ENCODE data around the gene MND1.
"Not testable (repeated sequence)": the region's sequence is repeated elsewhere in the genome, so short reads cannot be mapped to it uniquely, and the experiment has no call there.

MND1 gene

DNA sequence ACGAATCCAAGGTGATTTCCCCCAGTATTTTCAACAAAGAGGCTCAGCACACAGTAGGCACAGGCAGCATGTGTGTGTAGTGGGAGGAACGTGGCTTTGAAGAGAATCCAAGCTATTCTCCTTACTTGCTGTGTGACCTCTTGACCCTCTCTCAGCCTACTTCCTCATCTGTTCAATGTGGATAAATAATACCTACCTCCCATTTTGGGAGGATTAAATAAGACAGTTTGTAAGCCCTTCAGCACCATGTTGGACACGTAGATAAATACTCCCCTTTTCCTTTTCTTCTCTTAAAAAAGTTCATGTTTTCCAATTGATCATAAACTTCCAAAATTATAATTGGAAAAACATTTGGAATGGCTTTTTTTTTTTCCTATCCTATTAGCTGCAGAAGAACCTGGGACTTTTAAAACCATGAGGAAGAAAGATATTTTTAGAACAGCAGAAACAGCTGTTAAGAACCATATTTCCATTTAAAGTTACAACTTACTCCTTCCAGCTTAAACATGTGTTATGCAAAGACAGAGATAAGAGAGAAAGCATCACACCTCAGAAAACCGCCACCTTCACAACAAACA is 65.5 kb downstream of the MND1 start:
- no peak for TF ChIP-seq RARB (CRISPR knock-in tag; IDR thresholded peaks at IDR 0.05)
- no peak for TF ChIP-seq GLIS3 (CRISPR knock-in tag; IDR thresholded peaks at IDR 0.05)
- TF ChIP-seq, protein P1, sequence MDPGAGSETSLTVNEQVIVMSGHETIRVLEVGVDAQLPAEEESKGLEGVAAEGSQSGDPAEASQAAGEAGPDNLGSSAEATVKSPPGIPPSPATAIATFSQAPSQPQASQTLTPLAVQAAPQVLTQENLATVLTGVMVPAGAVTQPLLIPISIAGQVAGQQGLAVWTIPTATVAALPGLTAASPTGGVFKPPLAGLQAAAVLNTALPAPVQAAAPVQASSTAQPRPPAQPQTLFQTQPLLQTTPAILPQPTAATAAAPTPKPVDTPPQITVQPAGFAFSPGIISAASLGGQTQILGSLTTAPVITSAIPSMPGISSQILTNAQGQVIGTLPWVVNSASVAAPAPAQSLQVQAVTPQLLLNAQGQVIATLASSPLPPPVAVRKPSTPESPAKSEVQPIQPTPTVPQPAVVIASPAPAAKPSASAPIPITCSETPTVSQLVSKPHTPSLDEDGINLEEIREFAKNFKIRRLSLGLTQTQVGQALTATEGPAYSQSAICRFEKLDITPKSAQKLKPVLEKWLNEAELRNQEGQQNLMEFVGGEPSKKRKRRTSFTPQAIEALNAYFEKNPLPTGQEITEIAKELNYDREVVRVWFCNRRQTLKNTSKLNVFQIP (CRISPR knock-in tag; IDR thresholded peaks at IDR 0.05; ENCODE audit: borderline replicate concordance, low read depth) = no peak
- TF ChIP-seq, protein P2, sequence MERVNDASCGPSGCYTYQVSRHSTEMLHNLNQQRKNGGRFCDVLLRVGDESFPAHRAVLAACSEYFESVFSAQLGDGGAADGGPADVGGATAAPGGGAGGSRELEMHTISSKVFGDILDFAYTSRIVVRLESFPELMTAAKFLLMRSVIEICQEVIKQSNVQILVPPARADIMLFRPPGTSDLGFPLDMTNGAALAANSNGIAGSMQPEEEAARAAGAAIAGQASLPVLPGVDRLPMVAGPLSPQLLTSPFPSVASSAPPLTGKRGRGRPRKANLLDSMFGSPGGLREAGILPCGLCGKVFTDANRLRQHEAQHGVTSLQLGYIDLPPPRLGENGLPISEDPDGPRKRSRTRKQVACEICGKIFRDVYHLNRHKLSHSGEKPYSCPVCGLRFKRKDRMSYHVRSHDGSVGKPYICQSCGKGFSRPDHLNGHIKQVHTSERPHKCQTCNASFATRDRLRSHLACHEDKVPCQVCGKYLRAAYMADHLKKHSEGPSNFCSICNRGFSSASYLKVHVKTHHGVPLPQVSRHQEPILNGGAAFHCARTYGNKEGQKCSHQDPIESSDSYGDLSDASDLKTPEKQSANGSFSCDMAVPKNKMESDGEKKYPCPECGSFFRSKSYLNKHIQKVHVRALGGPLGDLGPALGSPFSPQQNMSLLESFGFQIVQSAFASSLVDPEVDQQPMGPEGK (CRISPR knock-in tag; IDR thresholded peaks at IDR 0.05; ENCODE audit: borderline replicate concordance) = no peak
- no peak for TF ChIP-seq ZFP3 (CRISPR knock-in tag; IDR thresholded peaks at IDR 0.05)
- TF ChIP-seq ZNF8 (CRISPR knock-in tag; IDR thresholded peaks at IDR 0.05) = no peak
- TF ChIP-seq, protein P3, sequence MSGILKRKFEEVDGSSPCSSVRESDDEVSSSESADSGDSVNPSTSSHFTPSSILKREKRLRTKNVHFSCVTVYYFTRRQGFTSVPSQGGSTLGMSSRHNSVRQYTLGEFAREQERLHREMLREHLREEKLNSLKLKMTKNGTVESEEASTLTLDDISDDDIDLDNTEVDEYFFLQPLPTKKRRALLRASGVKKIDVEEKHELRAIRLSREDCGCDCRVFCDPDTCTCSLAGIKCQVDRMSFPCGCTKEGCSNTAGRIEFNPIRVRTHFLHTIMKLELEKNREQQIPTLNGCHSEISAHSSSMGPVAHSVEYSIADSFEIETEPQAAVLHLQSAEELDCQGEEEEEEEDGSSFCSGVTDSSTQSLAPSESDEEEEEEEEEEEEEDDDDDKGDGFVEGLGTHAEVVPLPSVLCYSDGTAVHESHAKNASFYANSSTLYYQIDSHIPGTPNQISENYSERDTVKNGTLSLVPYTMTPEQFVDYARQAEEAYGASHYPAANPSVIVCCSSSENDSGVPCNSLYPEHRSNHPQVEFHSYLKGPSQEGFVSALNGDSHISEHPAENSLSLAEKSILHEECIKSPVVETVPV (CRISPR knock-in tag; IDR thresholded peaks at IDR 0.05) = no peak
- no peak for TF ChIP-seq ESRRG (CRISPR knock-in tag; IDR thresholded peaks at IDR 0.05)
- TF ChIP-seq ARNTL (CRISPR knock-in tag; IDR thresholded peaks at IDR 0.05; ENCODE audit: borderline replicate concordance, low read depth) = no peak
- TF ChIP-seq CSDC2 (CRISPR knock-in tag; IDR thresholded peaks at IDR 0.05) = no peak
- TF ChIP-seq TOX (CRISPR knock-in tag; IDR thresholded peaks at IDR 0.05; ENCODE audit: borderline replicate concordance) = no peak
- no peak for TF ChIP-seq SNAI2 (CRISPR knock-in tag; IDR thresholded peaks at IDR 0.05)
- TF ChIP-seq, protein P4, sequence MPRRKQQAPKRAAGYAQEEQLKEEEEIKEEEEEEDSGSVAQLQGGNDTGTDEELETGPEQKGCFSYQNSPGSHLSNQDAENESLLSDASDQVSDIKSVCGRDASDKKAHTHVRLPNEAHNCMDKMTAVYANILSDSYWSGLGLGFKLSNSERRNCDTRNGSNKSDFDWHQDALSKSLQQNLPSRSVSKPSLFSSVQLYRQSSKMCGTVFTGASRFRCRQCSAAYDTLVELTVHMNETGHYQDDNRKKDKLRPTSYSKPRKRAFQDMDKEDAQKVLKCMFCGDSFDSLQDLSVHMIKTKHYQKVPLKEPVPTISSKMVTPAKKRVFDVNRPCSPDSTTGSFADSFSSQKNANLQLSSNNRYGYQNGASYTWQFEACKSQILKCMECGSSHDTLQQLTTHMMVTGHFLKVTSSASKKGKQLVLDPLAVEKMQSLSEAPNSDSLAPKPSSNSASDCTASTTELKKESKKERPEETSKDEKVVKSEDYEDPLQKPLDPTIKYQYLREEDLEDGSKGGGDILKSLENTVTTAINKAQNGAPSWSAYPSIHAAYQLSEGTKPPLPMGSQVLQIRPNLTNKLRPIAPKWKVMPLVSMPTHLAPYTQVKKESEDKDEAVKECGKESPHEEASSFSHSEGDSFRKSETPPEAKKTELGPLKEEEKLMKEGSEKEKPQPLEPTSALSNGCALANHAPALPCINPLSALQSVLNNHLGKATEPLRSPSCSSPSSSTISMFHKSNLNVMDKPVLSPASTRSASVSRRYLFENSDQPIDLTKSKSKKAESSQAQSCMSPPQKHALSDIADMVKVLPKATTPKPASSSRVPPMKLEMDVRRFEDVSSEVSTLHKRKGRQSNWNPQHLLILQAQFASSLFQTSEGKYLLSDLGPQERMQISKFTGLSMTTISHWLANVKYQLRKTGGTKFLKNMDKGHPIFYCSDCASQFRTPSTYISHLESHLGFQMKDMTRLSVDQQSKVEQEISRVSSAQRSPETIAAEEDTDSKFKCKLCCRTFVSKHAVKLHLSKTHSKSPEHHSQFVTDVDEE (CRISPR knock-in tag; IDR thresholded peaks at IDR 0.05) = no peak
- TF ChIP-seq ZFP30 (CRISPR knock-in tag; IDR thresholded peaks at IDR 0.05) = no peak
- TF ChIP-seq ISL1 (CRISPR knock-in tag; IDR thresholded peaks at IDR 0.05) = no peak
- TF ChIP-seq, protein P5, sequence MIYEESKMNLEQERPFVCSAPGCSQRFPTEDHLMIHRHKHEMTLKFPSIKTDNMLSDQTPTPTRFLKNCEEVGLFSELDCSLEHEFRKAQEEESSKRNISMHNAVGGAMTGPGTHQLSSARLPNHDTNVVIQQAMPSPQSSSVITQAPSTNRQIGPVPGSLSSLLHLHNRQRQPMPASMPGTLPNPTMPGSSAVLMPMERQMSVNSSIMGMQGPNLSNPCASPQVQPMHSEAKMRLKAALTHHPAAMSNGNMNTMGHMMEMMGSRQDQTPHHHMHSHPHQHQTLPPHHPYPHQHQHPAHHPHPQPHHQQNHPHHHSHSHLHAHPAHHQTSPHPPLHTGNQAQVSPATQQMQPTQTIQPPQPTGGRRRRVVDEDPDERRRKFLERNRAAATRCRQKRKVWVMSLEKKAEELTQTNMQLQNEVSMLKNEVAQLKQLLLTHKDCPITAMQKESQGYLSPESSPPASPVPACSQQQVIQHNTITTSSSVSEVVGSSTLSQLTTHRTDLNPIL (CRISPR knock-in tag; IDR thresholded peaks at IDR 0.05; ENCODE audit: low read depth) = no peak
- ATAC-seq = peak; percentile 22; the same call in 1 of the 3 replicates

DNA sequence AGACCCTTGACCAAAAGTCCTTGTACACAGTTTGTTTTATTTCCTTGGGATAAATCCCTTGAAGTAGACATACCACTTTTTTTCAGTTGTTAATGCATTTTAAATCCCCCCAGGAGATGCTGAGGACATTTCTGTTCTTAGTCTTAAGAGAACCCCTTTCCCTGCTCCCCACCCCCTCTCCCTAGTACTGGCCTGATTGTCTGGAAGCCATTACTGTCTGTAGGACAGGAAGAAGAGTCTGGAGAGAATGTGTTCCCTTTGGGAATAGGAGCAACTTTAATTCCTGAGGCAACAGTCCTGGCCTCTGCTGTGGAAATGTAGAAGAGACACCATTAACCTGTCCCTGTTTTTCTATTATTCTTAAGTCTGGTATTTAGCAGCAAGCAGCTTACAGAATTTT is 69.4 kb downstream of the MND1 start:
- TF ChIP-seq, protein P1 (CRISPR knock-in tag; IDR thresholded peaks at IDR 0.05; ENCODE audit: borderline replicate concordance, low read depth) = no peak
- no peak for TF ChIP-seq ESRRG (CRISPR knock-in tag; IDR thresholded peaks at IDR 0.05)
- TF ChIP-seq TCF4 (CRISPR knock-in tag; IDR thresholded peaks at IDR 0.05; ENCODE audit: borderline replicate concordance) = no peak
- TF ChIP-seq, protein P4 (CRISPR knock-in tag; IDR thresholded peaks at IDR 0.05) = no peak
- TF ChIP-seq RARB (CRISPR knock-in tag; IDR thresholded peaks at IDR 0.05) = no peak
- TF ChIP-seq, protein P5 (CRISPR knock-in tag; IDR thresholded peaks at IDR 0.05; ENCODE audit: low read depth) = no peak
- TF ChIP-seq ZNF8 (CRISPR knock-in tag; IDR thresholded peaks at IDR 0.05) = no peak
- TF ChIP-seq PPARA (CRISPR knock-in tag; IDR thresholded peaks at IDR 0.05; ENCODE audit: borderline replicate concordance) = no peak
- TF ChIP-seq SNAI2 (CRISPR knock-in tag; IDR thresholded peaks at IDR 0.05) = no peak
- no peak for TF ChIP-seq BACH2 (CRISPR knock-in tag; IDR thresholded peaks at IDR 0.05; ENCODE audit: borderline replicate concordance)
- TF ChIP-seq CSDC2 (CRISPR knock-in tag; IDR thresholded peaks at IDR 0.05) = no peak
- no peak for TF ChIP-seq GLIS3 (CRISPR knock-in tag; IDR thresholded peaks at IDR 0.05)
- no peak for TF ChIP-seq ZFP30 (CRISPR knock-in tag; IDR thresholded peaks at IDR 0.05)
- no peak for ATAC-seq

DNA sequence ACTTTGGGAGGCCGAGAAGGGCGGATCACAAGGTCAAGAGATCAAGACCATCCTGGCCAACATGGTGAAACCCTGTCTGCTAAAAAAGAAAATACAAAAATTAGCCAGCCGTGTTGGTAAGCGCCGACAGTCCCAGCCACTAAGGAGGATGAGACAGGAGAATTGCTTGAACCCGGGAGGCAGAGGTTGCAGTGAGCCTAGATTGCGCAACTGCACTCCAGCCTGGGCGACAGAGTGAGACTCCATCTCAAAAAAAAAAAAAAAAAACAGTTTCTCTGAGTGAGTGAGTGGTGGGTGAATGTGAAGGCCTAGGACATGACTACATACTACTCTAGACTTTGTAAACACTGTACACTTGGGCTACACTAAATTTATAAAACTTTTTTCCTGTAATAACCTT is 72.0 kb downstream of the MND1 start:
- not testable (repeated sequence) for ATAC-seq
